GM20431 (cell line): ENCODE data around the gene CACNA1A.

ENCODE experiments used
- in situ Hi-C: fragments of 300-500 bp; cut with MseI, MboI; formaldehyde crosslinking; loops from one replicate; pipeline ENCODE4 v1.15.0; 2020; ENCODE audit warnings: low sequenced_read_pairs; ENCODE audit not compliant: unreplicated experiment

Gene CACNA1A

GRCh38 chr19:13499692-13500091 is 6.6 kb downstream of the CACNA1A start:
- in situ Hi-C loops, result no loop called here

- in situ Hi-C loops, result no loop called here
These were observed 12.6 kb downstream of the CACNA1A start for GRCh38 chr19:13493516-13494310.

- in situ Hi-C loops, result no loop called here
These were observed 14.2 kb downstream of the CACNA1A start for GRCh38 chr19:13492128-13492527.

GRCh38 chr19:13487985-13488384 is 18.3 kb downstream of the CACNA1A start:
- in situ Hi-C loops, result no loop called here

- in situ Hi-C loops, result no loop called here
These were observed 22.1 kb downstream of the CACNA1A start for GRCh38 chr19:13484166-13484565.

- in situ Hi-C loops, result no loop called here
These were observed 23.1 kb downstream of the CACNA1A start for GRCh38 chr19:13483215-13483614.

GRCh38 chr19:13478576-13478975 is 27.7 kb downstream of the CACNA1A start:
- in situ Hi-C loops, result no loop called here

GRCh38 chr19:13476071-13476470 is 30.2 kb downstream of the CACNA1A start:
- in situ Hi-C loops, result no loop called here

- in situ Hi-C loops, result no loop called here
These were observed 31.2 kb downstream of the CACNA1A start for GRCh38 chr19:13475044-13475443.

- in situ Hi-C loops, result no loop called here
These were observed 39.6 kb downstream of the CACNA1A start for GRCh38 chr19:13466697-13467096.

GRCh38 chr19:13463296-13463695 is 43.0 kb downstream of the CACNA1A start:
- in situ Hi-C loops, result no loop called here

- in situ Hi-C loops, result no loop called here
These were observed 44.7 kb downstream of the CACNA1A start for GRCh38 chr19:13461536-13461935.

GRCh38 chr19:13460045-13460444 is 46.2 kb downstream of the CACNA1A start:
- in situ Hi-C loops, result no loop called here

- in situ Hi-C loops, result no loop called here
These were observed 46.9 kb downstream of the CACNA1A start for GRCh38 chr19:13459351-13459750.

GRCh38 chr19:13451434-13451995 is 54.8 kb downstream of the CACNA1A start:
- in situ Hi-C loops, result no loop called here

- in situ Hi-C loops, result no loop called here
These were observed 58.3 kb downstream of the CACNA1A start for GRCh38 chr19:13447978-13448377.

GRCh38 chr19:13441810-13442512 is 64.3 kb downstream of the CACNA1A start:
- in situ Hi-C loops, result no loop called here

GRCh38 chr19:13437919-13438618 is 68.2 kb downstream of the CACNA1A start:
- in situ Hi-C loops, result no loop called here

- in situ Hi-C loops, result no loop called here
These were observed 69.9 kb downstream of the CACNA1A start for GRCh38 chr19:13436352-13436751.

- in situ Hi-C loops, result no loop called here
These were observed 75.3 kb downstream of the CACNA1A start for GRCh38 chr19:13430790-13431582.
